KMS-11 (cell line): ENCODE data around the gene UBR4.
"Not testable (repeated sequence)": the region's sequence is repeated elsewhere in the genome, so short reads cannot be mapped to it uniquely, and the experiment has no call there.

Source experiments
- H2AFZ ChIP-seq: fragments of 200-600 bp; sonication (generic); 2 replicates; pipeline ENCODE4 v1.6.1; 2016; ENCODE audit warnings: antibody characterized with exemption, mixed run types, low read depth
- H3K27ac ChIP-seq: fragments of 200-600 bp; sonication (generic); 2 replicates; pipeline ENCODE4 v1.6.1; 2016; ENCODE audit warnings: mild to moderate bottlenecking, mixed run types
- H3K27me3 ChIP-seq: fragments of 200-600 bp; sonication (generic); 2 replicates; pipeline ENCODE4 v1.6.1; 2017; ENCODE audit warnings: mild to moderate bottlenecking, low read depth, mixed run types, moderate library complexity; ENCODE audit not compliant: insufficient read depth
- H3K36me3 ChIP-seq: fragments of 200-600 bp; sonication (generic); 2 replicates; pipeline ENCODE4 v1.6.1; 2017; ENCODE audit warnings: mild to moderate bottlenecking, mixed run types; ENCODE audit not compliant: insufficient read depth
- H3K4me1 ChIP-seq: fragments of 200-600 bp; sonication (generic); 2 replicates; pipeline ENCODE4 v1.6.1; 2016; ENCODE audit warnings: mild to moderate bottlenecking, low read depth, mixed run types; ENCODE audit not compliant: poor library complexity, severe bottlenecking
- H3K4me2 ChIP-seq: fragments of 200-600 bp; sonication (generic); 2 replicates; pipeline ENCODE4 v1.7.0; 2016; ENCODE audit warnings: mild to moderate bottlenecking, mixed run types
- H3K4me3 ChIP-seq: fragments of 200-600 bp; sonication (generic); IDR thresholded peaks from 2 replicates; pipeline ENCODE4 v1.6.1; 2017; ENCODE audit warnings: low read depth, low read length, mixed read lengths; ENCODE audit not compliant: insufficient read depth
- H3K79me2 ChIP-seq: fragments of 200-600 bp; sonication (generic); 2 replicates; pipeline ENCODE4 v1.6.1; 2016; ENCODE audit warnings: low read depth, mixed run types; ENCODE audit not compliant: insufficient read depth
- H3K9ac ChIP-seq: fragments of 200-600 bp; sonication (generic); 2 replicates; pipeline ENCODE4 v1.6.1; 2016; ENCODE audit warnings: mild to moderate bottlenecking, mixed run types
- H4K20me1 ChIP-seq: fragments of 200-600 bp; sonication (generic); 2 replicates; pipeline ENCODE4 v1.6.1; 2016; ENCODE audit warnings: mild to moderate bottlenecking, mixed run types; ENCODE audit not compliant: insufficient read depth
- TF ChIP-seq, protein P1 (sequence below): fragments of 200-600 bp; sonication (generic); conservative IDR thresholded peaks from 2 replicates; pipeline ENCODE4 v1.6.1; 2017; ENCODE audit warnings: low read depth, mild to moderate bottlenecking, antibody characterized with exemption, low read length, moderate library complexity, mixed read lengths

The UBR4 gene

DNA sequence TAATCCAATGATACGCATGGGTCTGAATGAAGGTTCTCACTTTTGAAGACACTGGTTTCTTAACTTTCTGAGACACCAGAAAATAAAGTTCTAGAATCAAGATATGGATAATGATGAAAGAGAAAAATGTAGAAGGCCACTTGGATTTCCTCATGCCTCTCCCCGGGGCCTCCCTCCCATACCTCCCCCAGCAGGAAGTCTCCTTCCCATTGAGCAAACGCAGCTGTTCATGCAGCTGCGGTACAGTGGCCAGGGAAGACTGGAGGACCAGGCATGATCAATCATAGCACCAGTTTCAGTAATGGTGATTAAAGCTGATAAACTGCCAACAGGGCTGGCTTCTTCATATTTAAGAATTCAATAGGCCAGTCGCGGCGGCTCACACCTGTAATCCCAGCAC, 10.9 kb upstream of the UBR4 start:
- H3K36me3 ChIP-seq: peaks cover 11% of the 10 kb centered on the region; the same call in 1 of the 2 replicates
- no peak overlapping the region for H3K9ac ChIP-seq
- no peak overlapping the region for H3K4me3 ChIP-seq
- no peaks in the 10 kb centered on the region for H4K20me1 ChIP-seq
- no peak overlapping the region for H2AFZ ChIP-seq
- H3K27me3 ChIP-seq: no peaks in the 10 kb centered on the region
- no peak overlapping the region for H3K4me2 ChIP-seq
- no peak overlapping the region for H3K27ac ChIP-seq
- H3K4me1 ChIP-seq: peaks cover 7% of the 10 kb centered on the region
- TF ChIP-seq, protein P1, sequence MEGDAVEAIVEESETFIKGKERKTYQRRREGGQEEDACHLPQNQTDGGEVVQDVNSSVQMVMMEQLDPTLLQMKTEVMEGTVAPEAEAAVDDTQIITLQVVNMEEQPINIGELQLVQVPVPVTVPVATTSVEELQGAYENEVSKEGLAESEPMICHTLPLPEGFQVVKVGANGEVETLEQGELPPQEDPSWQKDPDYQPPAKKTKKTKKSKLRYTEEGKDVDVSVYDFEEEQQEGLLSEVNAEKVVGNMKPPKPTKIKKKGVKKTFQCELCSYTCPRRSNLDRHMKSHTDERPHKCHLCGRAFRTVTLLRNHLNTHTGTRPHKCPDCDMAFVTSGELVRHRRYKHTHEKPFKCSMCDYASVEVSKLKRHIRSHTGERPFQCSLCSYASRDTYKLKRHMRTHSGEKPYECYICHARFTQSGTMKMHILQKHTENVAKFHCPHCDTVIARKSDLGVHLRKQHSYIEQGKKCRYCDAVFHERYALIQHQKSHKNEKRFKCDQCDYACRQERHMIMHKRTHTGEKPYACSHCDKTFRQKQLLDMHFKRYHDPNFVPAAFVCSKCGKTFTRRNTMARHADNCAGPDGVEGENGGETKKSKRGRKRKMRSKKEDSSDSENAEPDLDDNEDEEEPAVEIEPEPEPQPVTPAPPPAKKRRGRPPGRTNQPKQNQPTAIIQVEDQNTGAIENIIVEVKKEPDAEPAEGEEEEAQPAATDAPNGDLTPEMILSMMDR: no peak
- no peaks in the 10 kb centered on the region for H3K79me2 ChIP-seq

DNA sequence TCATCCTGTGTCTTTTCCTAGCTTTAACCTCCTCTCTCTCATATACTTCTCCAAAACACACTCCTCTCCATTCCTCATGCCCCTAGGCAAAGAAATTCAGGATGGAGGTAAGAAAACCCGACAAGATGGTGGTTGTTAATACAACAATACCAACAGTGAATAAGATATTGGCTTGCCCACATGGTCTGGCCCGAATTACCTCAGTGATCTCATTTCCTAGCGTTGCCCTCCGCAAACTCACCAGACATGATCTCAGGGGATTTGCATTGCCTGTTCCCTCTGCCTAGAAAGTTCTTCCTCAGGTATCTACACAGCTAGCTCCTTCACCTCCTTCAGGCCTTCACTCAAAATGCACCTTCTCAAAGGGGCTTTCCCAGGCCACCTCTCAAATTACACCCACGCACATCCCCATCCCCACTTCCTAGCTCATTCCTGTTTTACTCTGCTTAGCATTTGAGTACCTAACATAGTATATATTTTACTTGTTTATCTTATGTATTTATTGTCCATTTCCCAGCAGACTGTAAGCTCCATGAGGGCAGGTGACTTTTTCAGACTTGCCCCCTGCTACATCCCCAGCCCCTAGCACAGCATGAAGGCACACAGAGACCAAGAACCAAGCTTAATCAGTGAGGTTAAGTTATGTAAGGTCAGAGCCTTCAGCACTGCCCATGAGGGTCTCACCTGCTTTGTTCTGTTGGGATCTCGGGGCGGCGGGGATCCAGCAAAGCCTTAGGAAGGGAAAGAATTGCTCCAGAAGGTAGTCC, 10.2 kb upstream of the UBR4 start:
- no peak overlapping the region for H3K9ac ChIP-seq
- no peak overlapping the region for H3K27ac ChIP-seq
- H2AFZ ChIP-seq: no peak overlapping the region
- H3K4me1 ChIP-seq: peaks cover 14% of the 10 kb centered on the region
- 0 out of 2 replicates have a peak, but pooled peaks cover 2% of the 10 kb centered on the region for H3K79me2 ChIP-seq
- H3K4me2 ChIP-seq: no peak overlapping the region
- peaks cover 11% of the 10 kb centered on the region; the same call in 1 of the 2 replicates for H3K36me3 ChIP-seq
- TF ChIP-seq, protein P1: no peak
- H3K27me3 ChIP-seq: no peaks in the 10 kb centered on the region
- H3K4me3 ChIP-seq: no peak overlapping the region
- H4K20me1 ChIP-seq: no peaks in the 10 kb centered on the region

DNA sequence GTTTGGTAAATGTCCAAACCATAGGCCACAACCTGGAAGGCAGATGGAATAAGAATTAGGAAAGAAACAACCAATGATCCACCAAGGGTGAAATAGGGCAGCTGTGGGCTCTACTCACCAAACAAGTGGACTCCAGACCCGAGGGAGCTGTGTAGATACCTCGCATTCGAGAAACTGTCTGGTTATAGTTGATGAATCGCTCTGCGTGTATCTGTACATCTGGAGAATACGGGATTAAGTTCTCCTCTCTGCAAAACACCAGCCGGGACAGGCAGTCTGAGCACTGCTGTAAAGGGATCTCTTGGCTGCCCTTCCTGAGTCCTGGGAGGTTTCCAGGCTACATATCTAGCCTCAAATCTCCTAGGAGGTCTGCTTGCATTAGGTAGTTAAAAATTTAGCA, 9.4 kb upstream of the UBR4 start:
- Histone ChIP-seq H2AFZ (no peak overlapping the region), H3K4me2 (no peak overlapping the region), H3K79me2 (peaks cover 10% of the 10 kb centered on the region; the same call in 1 of the 2 replicates), H4K20me1 (no peaks in the 10 kb centered on the region), H3K9ac (no peak overlapping the region), H3K4me3 (no peak overlapping the region), H3K36me3 (peaks cover 11% of the 10 kb centered on the region; the same call in 1 of the 2 replicates), H3K27me3 (no peaks in the 10 kb centered on the region), H3K4me1 (peaks cover 17% of the 10 kb centered on the region), H3K27ac (no peak overlapping the region)
- TF ChIP-seq, protein P1: no peak

DNA sequence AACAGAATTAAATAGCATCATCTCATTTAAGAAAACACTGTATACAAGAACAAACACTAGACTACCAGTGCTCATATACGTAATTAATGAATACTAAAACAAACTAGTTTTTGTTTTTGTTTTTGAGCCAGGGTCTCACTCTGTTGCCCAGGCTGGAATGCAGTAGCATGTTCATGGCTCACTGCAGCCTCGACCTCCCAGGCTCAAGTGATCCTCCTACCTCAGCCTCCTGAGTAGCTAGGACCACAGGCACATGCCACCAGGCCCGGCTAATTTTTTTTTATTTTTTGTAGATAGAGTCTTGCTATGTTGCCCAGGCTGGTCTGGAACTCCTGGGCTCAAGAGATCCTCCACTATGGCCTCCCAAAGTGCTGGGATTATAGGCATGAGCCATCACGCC, 6.5 kb upstream of the UBR4 start:
- H3K79me2 ChIP-seq: peaks cover 38% of the 10 kb centered on the region
- H3K4me2 ChIP-seq, H4K20me1 ChIP-seq, H3K27me3 ChIP-seq, H3K4me3 ChIP-seq, H3K27ac ChIP-seq, H2AFZ ChIP-seq, H3K9ac ChIP-seq: not testable (repeated sequence)
- peaks cover 32% of the 10 kb centered on the region for H3K4me1 ChIP-seq
- H3K36me3 ChIP-seq: peaks cover 11% of the 10 kb centered on the region; the same call in 1 of the 2 replicates

DNA sequence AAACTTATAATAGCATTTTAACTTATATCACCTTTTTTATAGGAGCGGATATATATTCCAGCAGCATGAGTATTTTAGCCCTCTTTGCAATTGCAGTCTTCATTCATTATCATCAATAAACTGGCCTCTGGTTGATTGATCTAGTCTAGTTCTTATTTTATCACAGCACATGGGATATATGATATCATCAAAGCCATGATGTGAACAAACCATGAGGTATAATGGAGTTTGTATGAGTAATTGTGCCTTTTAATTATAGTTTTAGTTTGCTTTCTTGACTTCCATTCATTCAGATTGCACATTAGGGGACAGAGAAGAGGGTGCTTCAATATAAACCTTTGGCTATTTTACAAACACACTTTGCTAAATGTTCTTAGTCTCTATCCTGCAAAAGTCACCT, 3.5 kb upstream of the UBR4 start:
- Histone ChIP-seq H4K20me1 (no peaks in the 10 kb centered on the region), H3K79me2 (peaks cover 64% of the 10 kb centered on the region), H3K4me1 (peaks cover 32% of the 10 kb centered on the region), H3K36me3 (0 out of 2 replicates have a peak, but pooled peaks cover 5% of the 10 kb centered on the region), H3K4me2 (no peak overlapping the region), H3K27me3 (no peaks in the 10 kb centered on the region), H2AFZ (no peak overlapping the region), H3K9ac (no peak overlapping the region), H3K27ac (no peak overlapping the region), H3K4me3 (no peak overlapping the region)
- TF ChIP-seq, protein P1: no peak
